Erythroblast (primary cell): ENCODE measurements around the gene RIMBP2.

Experiments used
- GATA1 ChIP-seq: IDR thresholded peaks from 2 replicates; pipeline ENCODE4 v1.6.1; 2011; ENCODE audit warnings: low read depth, mild to moderate bottlenecking, control low read depth, low read length, moderate library complexity
- POLR2A ChIP-seq: IDR thresholded peaks from 2 replicates; pipeline ENCODE4 v1.6.1; 2011; ENCODE audit warnings: mild to moderate bottlenecking, low read length

GRCh38 chr12:130695061-130695460 lies 21.0 kb downstream of the RIMBP2 start:
- no peak for TF ChIP-seq GATA1
- TF ChIP-seq POLR2A, result no peak
